Posterior vena cava (tissue), 2 donors: ENCODE data around the gene KRT76. TPM values are rescaled to one million over a fixed set of nuclear protein-coding genes. Genes with fewer than 3 reads are reported as not detected.
A peak's percentile ranks its signal among the peaks of the same experiment; 100 is the strongest.

Experiments
- DNase-seq: peaks from one replicate; pipeline ENCODE4 v3.0.0-alpha.2; 2020; ENCODE audit warnings: low spot score
- intact Hi-C, 2 donors: fragments of 100-400 bp; cut with DNase I; formaldehyde crosslinking; loops; one replicate each; pipeline versions ENCODE4 v1.14.1 to v1.14.2; 2022 to 2023
- total RNA-seq, 2 donors: library from RNA; stranded (reverse); fragmentation: NEBNext Ultra II Directional; extraction: Animal tissue kit (Norgen Biotek cat#: 25700); gene quantifications; one replicate each; pipeline ENCODE4 v1.2.1, GENCODE V29; 2021
- donor health status: DM: yes; HTN: yes; CAD: no.
- donor health status: DM: yes; HTN: yes; CAD: no.

The KRT76 gene
- total RNA-seq, 2 donors from 2014 or later, result not detected

DNA sequence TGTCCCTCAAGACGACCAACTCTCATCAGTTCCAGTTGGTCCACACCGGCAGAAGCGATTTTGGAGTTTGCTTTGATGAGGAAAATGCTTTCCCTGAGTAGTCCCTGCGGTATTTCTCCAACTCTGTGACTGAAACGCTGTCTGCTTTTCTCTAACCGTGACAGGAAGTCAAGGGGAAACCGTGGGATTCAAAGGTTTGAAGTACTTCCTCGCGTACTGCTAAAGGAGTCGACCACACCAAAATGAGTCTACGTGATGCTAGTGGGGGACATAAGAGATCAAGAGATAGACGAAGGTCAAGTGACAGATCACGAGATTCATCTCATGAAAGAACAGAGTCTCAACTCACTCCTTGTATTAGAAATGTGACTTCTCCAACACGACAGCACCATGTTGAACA, 28.6 kb downstream of the KRT76 start:
- DNase-seq, result no peak
- intact Hi-C loops, result no loop called here

DNA sequence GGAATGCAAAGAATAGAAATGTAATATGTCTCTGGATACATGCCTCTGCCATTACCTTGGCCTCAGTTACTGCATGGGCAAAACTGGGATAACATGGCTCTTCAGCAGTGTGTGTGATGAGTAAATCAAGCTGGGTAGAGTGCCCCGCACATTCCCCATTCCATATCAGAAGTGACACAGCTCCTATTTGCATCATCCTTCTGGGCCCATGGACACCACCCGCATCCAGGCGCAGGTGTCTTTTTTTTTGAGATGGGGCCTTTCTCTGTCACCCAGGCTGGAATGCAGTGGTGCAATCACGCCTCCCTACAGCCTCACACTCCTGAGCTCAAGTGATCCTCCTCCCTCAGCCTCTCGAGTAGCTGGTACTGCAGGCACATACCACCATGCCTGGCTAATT, 31.6 kb downstream of the KRT76 start:
- intact Hi-C loops, result no loop called here
- no peak for DNase-seq

DNA sequence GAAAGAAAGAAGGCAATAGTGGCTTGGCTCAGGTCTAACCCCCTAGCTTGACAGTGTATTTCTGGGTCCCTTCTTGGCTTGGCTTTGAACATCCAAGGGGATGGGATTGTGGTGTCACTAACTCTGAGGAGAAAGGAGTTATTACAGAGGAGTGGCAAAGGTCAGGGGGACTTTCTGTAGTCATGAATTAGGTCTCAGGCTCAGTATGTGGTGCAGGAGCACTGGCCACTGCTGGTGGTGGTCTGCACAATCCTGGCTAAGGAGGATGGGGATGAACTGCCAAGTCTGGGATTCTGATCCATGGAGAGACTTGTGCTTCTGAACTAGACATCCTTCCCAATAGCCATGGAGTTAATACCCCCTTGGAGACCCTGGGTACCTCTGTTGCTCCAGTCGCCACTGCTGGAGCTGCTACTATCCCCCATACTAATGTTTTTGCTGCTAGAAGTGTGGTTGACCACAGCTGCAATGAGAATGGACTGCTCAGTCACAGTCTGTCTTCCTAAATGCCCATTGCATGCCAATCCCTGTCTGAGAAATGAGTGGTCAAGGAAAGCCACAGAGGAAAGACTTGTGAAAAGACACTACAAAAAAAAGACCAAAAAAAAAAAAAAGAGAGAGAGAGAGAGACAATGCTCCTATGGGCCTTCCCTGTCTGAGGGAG, 32.5 kb downstream of the KRT76 start:
- DNase-seq, result no peak
- intact Hi-C loops, result no loop called here

DNA sequence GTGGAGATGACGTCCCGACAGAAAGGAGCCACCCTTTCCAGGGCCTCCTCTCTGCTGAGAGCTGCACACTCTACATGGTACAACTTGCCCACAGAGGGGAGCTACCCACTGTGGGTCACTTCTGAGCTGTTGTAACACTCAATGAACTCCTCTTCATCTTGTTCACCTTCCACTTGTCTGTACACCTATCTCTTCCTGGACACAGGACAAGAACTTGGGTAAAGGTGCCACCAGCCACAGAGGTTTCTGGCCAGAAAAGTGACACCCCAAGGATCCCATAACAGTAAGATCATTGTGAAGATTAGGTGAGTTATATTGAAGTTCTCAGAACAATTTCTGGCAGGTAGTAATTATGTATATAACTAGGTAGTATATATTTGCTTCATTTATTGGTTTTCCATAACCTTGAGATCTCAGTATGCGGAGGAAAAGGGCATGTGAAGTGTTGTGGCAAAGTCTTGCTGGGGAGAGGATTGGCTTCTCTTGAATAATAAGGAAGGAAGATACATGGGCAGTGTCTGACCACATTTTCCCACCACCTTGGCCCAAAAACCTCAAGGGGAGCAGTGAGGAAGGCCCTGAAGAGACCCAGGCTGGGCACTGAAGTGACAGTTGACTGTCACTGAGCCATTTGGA, 34.2 kb downstream of the KRT76 start:
- intact Hi-C loops, result no loop called here
- DNase-seq, result no peak

DNA sequence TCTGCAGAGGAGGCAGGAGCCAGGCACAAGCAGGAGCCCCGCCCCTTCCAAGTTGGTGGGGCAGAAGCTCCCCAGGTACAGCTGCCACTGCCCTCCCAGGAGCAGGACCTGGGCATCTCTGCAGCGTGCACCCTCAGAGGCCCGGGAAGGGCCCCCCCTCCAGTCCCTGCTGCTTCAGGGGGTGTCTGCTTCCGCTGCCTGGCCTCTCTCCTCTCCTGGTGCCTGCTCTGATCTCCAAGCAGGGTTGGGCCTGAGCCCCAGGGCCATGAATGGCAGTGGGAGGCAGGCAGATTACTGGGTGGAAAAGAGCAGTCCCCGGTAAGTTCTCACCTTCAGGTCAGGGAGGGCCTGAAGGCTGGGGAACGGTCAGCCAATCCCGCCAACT, 35.0 kb downstream of the KRT76 start:
- intact Hi-C loops, result no loop called here
- no peak for DNase-seq

GRCh38 chr12:52741375-52742195, 35.6 kb downstream of the KRT76 start:
- no peak for DNase-seq

DNA sequence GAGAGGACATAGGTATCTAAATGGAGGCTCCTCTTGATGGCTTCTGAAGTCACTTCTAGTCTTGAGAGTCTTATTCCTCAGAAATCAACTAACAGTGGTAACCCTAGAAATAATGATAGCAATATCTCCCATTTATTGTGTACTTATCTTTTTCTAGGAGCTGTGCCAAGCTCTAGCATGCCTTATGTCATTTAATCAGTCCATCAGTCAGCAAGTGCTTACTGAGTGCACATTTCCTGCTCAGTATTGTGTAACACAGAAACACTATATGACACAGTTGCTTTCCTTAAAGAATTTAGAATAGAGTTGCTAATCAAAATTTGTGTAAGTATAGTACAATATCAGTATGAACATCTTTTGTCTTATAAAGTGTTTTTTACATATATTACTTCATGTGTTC, 36.6 kb downstream of the KRT76 start:
- DNase-seq, result no peak
- intact Hi-C loops, result no loop called here

More at GRCh38 chr12:52741375-52742195, 35.6 kb downstream of the KRT76 start:
- intact Hi-C loops, result no loop called here

DNA sequence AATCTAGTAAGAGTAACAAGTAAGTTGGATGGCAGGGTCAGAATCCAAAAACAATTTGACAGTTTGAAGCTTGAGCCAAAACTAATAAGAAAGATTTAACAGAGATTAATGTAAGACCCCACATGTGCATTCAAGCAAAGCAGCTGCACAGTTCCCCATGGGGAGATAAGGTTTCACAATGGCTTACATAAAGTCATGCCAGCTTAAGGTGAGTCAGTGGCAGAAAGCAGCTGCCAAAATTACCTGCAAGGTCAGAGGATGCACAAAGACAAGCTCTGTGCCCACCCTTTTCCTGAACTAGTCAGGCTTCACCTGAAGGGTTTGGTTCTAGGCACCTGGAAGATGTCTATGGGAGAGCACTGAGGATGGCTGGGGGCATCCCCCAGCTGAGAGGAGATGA, 37.2 kb downstream of the KRT76 start:
- intact Hi-C loops, result no loop called here
- DNase-seq, result no peak

DNA sequence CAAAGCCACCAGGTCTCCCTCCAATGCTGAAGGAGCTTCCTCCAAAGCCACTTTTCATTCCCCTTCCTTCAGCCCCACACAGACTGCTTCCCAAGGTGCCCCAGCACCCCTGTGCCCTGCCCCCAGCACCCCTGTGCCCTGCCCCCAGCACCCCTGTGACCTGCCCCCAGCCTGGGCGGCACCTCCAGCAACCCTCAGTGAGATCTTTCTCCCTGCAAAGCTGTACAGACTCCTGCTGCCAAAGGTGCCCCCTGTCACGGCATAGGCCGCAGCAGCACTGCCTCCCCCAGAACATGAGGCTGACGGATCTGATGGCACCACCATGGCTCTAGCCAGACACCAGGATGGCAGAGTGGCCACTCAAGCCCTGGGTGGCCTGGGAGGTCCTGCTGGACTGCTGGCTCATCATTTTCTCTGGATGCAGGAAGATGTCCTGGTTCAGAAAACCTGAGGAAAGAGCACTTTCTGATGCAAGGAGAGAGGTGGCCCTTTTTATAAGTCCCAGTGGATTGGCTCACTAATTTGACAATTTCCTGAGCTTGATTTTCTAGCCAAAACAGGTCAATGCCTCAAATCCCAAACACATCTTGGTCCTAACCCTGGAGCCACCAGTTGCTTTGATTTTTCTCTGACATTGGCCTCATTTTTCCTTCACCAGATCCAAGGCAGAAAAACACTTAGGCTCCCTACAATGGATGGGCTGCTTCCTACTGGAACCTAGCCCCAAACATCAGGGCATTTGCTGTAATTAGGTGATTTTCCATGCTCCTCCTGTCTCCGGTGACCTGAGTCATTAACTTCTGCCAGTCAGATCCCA, 41.1 kb downstream of the KRT76 start:
- intact Hi-C loops, result no loop called here
- DNase-seq, result no peak

DNA sequence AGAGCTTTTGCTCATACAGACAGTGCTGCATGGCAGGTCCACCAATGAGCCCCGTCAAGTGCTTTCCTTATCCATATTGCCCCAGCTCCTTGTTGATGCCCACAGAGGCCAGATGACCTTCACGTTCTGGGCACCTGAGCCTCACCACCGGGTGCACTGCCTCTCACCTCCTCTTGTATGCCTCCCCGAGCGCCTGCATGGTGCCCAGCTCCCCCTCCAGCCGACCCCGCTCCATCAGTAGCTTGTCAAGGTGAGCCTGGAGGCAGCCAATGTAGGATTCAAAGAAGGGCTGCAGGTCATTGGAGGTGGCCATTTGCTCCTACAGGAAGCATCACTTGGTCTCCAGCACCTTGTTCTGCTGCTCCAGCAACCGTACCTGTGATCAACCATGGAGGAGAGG, 42.0 kb downstream of the KRT76 start:
- DNase-seq, result no peak
- intact Hi-C loops, result no loop called here

DNA sequence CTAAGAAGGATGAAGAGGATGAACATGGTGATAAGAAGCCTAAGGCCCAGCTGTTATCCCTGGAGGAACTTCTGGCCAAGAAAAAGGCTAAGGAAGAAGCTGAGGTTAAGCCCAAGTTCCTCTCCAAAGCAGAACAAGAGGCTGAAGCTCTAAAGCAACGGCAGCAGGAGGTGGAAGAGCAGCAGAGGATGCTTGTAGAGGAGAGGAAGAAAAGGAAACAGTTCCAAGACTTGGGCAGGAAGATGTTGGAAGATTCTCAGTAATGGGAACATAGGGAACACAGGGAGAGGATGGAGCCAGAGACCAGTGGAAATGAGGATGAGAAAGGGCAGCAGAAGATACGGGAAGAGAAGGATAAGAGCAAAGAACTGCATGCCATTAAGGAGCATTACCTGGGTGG, 46.4 kb downstream of the KRT76 start:
- no peak for DNase-seq
- intact Hi-C loops, result no loop called here

- intact Hi-C loops, result no loop called here
Measured at GRCh38 chr12:52730383-52730782, 46.8 kb downstream of the KRT76 start.

GRCh38 chr12:52729147-52729546, 48.0 kb downstream of the KRT76 start:
- DNase-seq, result peak; percentile 26

More at GRCh38 chr12:52730383-52730782, 46.8 kb downstream of the KRT76 start:
- no peak for DNase-seq

GRCh38 chr12:52728374-52728773, 48.8 kb downstream of the KRT76 start:
- intact Hi-C loops, result no loop called here
- DNase-seq, result no peak

More at GRCh38 chr12:52729147-52729546, 48.0 kb downstream of the KRT76 start:
- intact Hi-C loops, result no loop called here

- DNase-seq, result no peak
- intact Hi-C loops, result no loop called here
Measured at GRCh38 chr12:52727037-52727436, 50.1 kb downstream of the KRT76 start.

DNA sequence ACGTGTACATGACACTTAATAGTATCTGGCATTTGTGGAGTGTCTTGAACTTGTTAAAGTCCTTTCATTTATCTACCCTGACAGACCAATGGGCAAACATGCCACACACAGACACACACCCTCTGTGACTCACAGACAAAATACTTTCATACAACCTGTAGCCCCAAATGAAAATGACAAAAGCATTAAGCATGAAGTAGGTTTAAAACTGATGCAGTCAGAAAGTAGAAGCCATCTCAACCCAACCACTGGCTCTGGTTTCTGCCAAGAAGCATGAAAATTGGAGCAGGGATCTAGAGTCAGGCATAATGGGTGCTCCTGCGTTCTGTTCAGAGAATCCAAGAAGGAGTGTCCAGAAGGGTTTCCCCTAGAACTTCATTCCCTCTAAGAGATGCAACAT, 50.7 kb downstream of the KRT76 start:
- DNase-seq, result no peak
- intact Hi-C loops, result no loop called here

DNA sequence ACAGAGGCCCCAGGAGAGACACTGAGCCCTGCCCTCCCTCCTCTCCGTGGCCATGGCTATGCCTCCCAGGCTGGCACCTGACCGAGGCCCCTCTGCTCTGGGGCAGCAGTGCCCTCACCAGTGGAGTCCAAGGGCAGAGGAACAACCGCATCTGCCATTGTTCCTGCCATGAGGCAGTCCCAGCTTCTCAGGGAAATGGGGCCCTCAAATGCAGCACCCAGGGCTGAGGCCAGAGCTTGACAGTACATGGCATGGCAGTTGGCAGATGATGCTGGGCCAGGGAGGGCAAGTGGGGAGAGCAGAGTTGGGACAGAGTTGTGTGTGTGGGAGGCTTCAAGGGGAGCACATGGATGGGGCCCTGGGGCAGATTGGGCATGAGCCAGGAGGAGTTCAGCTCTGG, 52.8 kb downstream of the KRT76 start:
- intact Hi-C loops, result no loop called here
- no peak for DNase-seq

- intact Hi-C loops, result no loop called here
- DNase-seq, result no peak
Measured at GRCh38 chr12:52722680-52723079, 54.5 kb downstream of the KRT76 start.

DNA sequence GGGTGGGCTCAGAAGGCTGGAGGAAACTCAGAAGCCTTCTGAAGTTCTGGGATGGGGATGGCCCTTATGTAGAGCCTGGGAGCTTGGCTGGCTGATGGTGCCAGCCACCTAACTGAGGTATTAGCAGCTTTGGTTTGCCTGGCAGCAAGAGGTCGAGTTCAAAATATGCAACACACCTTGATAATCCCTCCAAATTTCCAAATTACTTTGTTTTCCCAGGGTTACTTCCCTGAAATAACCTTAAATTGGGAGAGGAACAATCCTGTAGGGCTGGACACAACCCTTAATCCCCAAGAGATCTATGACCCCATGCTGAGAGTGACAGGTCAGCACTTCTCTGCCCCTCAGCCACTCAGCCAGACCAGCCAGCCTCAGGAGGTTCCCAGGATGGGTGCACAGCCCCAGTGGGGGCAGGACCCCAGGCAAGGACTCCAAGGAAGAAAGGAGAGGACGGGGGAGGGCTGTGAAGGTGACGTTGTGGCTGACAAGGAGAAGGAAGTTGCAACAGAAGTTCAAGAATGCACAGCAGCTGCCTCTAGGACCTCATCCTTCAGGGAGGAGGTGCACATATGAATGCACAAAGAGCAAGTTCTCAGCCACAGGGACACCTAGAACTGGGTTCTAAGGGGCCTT, 55.2 kb downstream of the KRT76 start:
- DNase-seq, result no peak
- intact Hi-C loops, result no loop called here
